ENCODE measurements around the gene PIGU.
A peak's percentile ranks its signal among the peaks of the same experiment; 100 is the strongest.
"Not testable (repeated sequence)": the region's sequence is repeated elsewhere in the genome, so short reads cannot be mapped to it uniquely, and the experiment has no call there.

The PIGU gene

GRCh38 chr20:34532756-34533155, 144.1 kb downstream of the PIGU start:
- no peak for DNase-seq (ENCODE audit: low spot score)

- no peak for DNase-seq (ENCODE audit: low spot score)
Observed at GRCh38 chr20:34532320-34532719, 144.6 kb downstream of the PIGU start.

- DNase-seq (ENCODE audit: low spot score) = no peak
Observed at GRCh38 chr20:34531608-34532265, 145.2 kb downstream of the PIGU start.

- no peak for DNase-seq (ENCODE audit: low spot score)
Observed at GRCh38 chr20:34530342-34530741, 146.6 kb downstream of the PIGU start.

GRCh38 chr20:34529742-34530141, 147.2 kb downstream of the PIGU start:
- no peak for DNase-seq (ENCODE audit: low spot score)

- DNase-seq (ENCODE audit: low spot score) = no peak
Observed at GRCh38 chr20:34528921-34529297, 148.0 kb downstream of the PIGU start.

GRCh38 chr20:34527016-34527415, 149.9 kb downstream of the PIGU start:
- DNase-seq (ENCODE audit: low spot score) = no peak

GRCh38 chr20:34526466-34526865, 150.4 kb downstream of the PIGU start:
- no peak for DNase-seq (ENCODE audit: low spot score)

GRCh38 chr20:34525709-34526416, 151.0 kb downstream of the PIGU start:
- DNase-seq (ENCODE audit: low spot score) = no peak

GRCh38 chr20:34525342-34525708, 151.6 kb downstream of the PIGU start:
- no peak for DNase-seq (ENCODE audit: low spot score)

- no peak for DNase-seq (ENCODE audit: low spot score)
Observed at GRCh38 chr20:34524426-34524825, 152.5 kb downstream of the PIGU start.

- DNase-seq (ENCODE audit: low spot score) = no peak
Observed at GRCh38 chr20:34522969-34523871, 153.7 kb downstream of the PIGU start.

- DNase-seq (ENCODE audit: low spot score) = not testable (repeated sequence)
Observed at GRCh38 chr20:34519841-34520240, 157.1 kb downstream of the PIGU start.

- not testable (repeated sequence) for DNase-seq (ENCODE audit: low spot score)
Observed at GRCh38 chr20:34518863-34519262, 158.0 kb downstream of the PIGU start.

GRCh38 chr20:34517114-34517505, 159.8 kb downstream of the PIGU start:
- no peak for DNase-seq (ENCODE audit: low spot score)

GRCh38 chr20:34516247-34517113, 160.4 kb downstream of the PIGU start, which contains the start of gene DYNLRB1:
DYNLRB1 (plus strand) TSS chr20:34516422; CDS start chr20:34516459, 37 bp downstream.
- peak; percentile 98 for DNase-seq (ENCODE audit: low spot score)

GRCh38 chr20:34515484-34516246, 161.2 kb downstream of the PIGU start:
- no peak for DNase-seq (ENCODE audit: low spot score)

GRCh38 chr20:34514897-34515483, 161.9 kb downstream of the PIGU start:
- DNase-seq (ENCODE audit: low spot score) = no peak

GRCh38 chr20:34514034-34514433, 162.9 kb downstream of the PIGU start:
- not testable (repeated sequence) for DNase-seq (ENCODE audit: low spot score)

GRCh38 chr20:34512955-34513419, 163.9 kb downstream of the PIGU start:
- DNase-seq (ENCODE audit: low spot score) = no peak
